ENCODE measurements around the gene CERK.

Gene CERK

GRCh38 chr22:46730568-46731245 is 7.3 kb downstream of the CERK start:
- Histone ChIP-seq H4K20me1 (ENCODE audit: insufficient read depth, low read length) (peaks cover 37% of the 10 kb centered on the region), H3K36me3 (replicated peaks; ENCODE audit: insufficient read depth, low read length) (no peaks in the 10 kb centered on the region), H2AFZ (ENCODE audit: low read length) (no peak overlapping the region), H3K4me1 (ENCODE audit: low read length) (peaks cover 7% of the 10 kb centered on the region), H3K4me2 (ENCODE audit: low read depth, low read length) (no peak overlapping the region), H3K79me2 (ENCODE audit: low read length) (peaks cover 99% of the 10 kb centered on the region), H3F3A (ENCODE audit: insufficient read depth, low read length) (no peaks in the 10 kb centered on the region), H3K27me3 (replicated peaks; ENCODE audit: insufficient read depth, low read length) (no peaks in the 10 kb centered on the region), H3K27ac (ENCODE audit: low read length) (no peak overlapping the region), H3K4me3 (ENCODE audit: low read length) (no peak overlapping the region), H3K9me3 (replicated peaks; ENCODE audit: insufficient read depth, low read length) (no peaks in the 10 kb centered on the region), H3K9ac (ENCODE audit: low read length) (no peak overlapping the region), H3K9me2 (replicated peaks; ENCODE audit: insufficient read depth, low read length) (no peaks in the 10 kb centered on the region)
- TF ChIP-seq EZH2phosphoT487 (IDR thresholded peaks at IDR 0.05; ENCODE audit: low read length) = no peak
- TF ChIP-seq EZH2 (optimal IDR thresholded peaks at IDR 0.05; ENCODE audit: low read depth, low read length) = no peak
- no peak for TF ChIP-seq CTCF (IDR thresholded peaks at IDR 0.05; ENCODE audit: low read length)
- no peak for DNase-seq

GRCh38 chr22:46728470-46728869 is 9.6 kb downstream of the CERK start:
- Histone ChIP-seq H3K4me1 (ENCODE audit: low read length) (no peaks in the 10 kb centered on the region), H3K79me2 (ENCODE audit: low read length) (peaks cover 98% of the 10 kb centered on the region), H3K27me3 (replicated peaks; ENCODE audit: insufficient read depth, low read length) (no peaks in the 10 kb centered on the region), H3K4me2 (ENCODE audit: low read depth, low read length) (no peak overlapping the region), H3K4me3 (ENCODE audit: low read length) (no peak overlapping the region), H4K20me1 (ENCODE audit: insufficient read depth, low read length) (peaks cover 21% of the 10 kb centered on the region), H3K36me3 (replicated peaks; ENCODE audit: insufficient read depth, low read length) (no peaks in the 10 kb centered on the region), H3K9me3 (replicated peaks; ENCODE audit: insufficient read depth, low read length) (no peaks in the 10 kb centered on the region), H3F3A (ENCODE audit: insufficient read depth, low read length) (no peaks in the 10 kb centered on the region), H3K9ac (ENCODE audit: low read length) (no peak overlapping the region), H3K27ac (ENCODE audit: low read length) (no peak overlapping the region), H2AFZ (ENCODE audit: low read length) (no peak overlapping the region), H3K9me2 (replicated peaks; ENCODE audit: insufficient read depth, low read length) (no peaks in the 10 kb centered on the region)
- no peak for TF ChIP-seq CTCF (IDR thresholded peaks at IDR 0.05; ENCODE audit: low read length)
- no peak for TF ChIP-seq EZH2 (optimal IDR thresholded peaks at IDR 0.05; ENCODE audit: low read depth, low read length)
- no peak for TF ChIP-seq EZH2phosphoT487 (IDR thresholded peaks at IDR 0.05; ENCODE audit: low read length)
- DNase-seq = no peak

- H3K79me2 ChIP-seq (ENCODE audit: low read length) = peaks cover 98% of the 10 kb centered on the region
- TF ChIP-seq EZH2phosphoT487 (IDR thresholded peaks at IDR 0.05; ENCODE audit: low read length) (no peak), EZH2 (optimal IDR thresholded peaks at IDR 0.05; ENCODE audit: low read depth, low read length) (no peak), CTCF (IDR thresholded peaks at IDR 0.05; ENCODE audit: low read length) (no peak)
- no peak overlapping the region for H3K27ac ChIP-seq (ENCODE audit: low read length)
- no peaks in the 10 kb centered on the region for H3F3A ChIP-seq (ENCODE audit: insufficient read depth, low read length)
- H2AFZ ChIP-seq (ENCODE audit: low read length) = no peak overlapping the region
- H3K9me2 ChIP-seq (replicated peaks; ENCODE audit: insufficient read depth, low read length) = no peaks in the 10 kb centered on the region
- H3K9ac ChIP-seq (ENCODE audit: low read length) = no peak overlapping the region
- no peak overlapping the region for H3K4me3 ChIP-seq (ENCODE audit: low read length)
- H3K36me3 ChIP-seq (replicated peaks; ENCODE audit: insufficient read depth, low read length) = no peaks in the 10 kb centered on the region
- no peaks in the 10 kb centered on the region for H3K9me3 ChIP-seq (replicated peaks; ENCODE audit: insufficient read depth, low read length)
- H4K20me1 ChIP-seq (ENCODE audit: insufficient read depth, low read length) = peaks cover 21% of the 10 kb centered on the region
- H3K4me1 ChIP-seq (ENCODE audit: low read length) = no peaks in the 10 kb centered on the region
- no peaks in the 10 kb centered on the region for H3K27me3 ChIP-seq (replicated peaks; ENCODE audit: insufficient read depth, low read length)
- DNase-seq = no peak
- no peak overlapping the region for H3K4me2 ChIP-seq (ENCODE audit: low read depth, low read length)
Measured at GRCh38 chr22:46727813-46728364, 10.2 kb downstream of the CERK start.
